ENCODE measurements around the gene TENM3.

- TF ChIP-seq CTCF (conservative IDR thresholded peaks at IDR 0.05) (no peak), ZFX (IDR thresholded peaks at IDR 0.05) (no peak)
Observed at GRCh38 chr4:182528819-182529218, 285.6 kb downstream of the TENM3 start.

Data from C4-2B (cell line).